Body of pancreas (tissue), 4 donors: ENCODE results near the gene TMEFF2.

Source experiments
- POLR2A ChIP-seq, 3 donors: fragments of 450-650 bp; IDR thresholded peaks; one replicate each; pipeline ENCODE4 v1.6.1; 2016; ENCODE audit warnings: antibody characterized with exemption in 3 of 3, mild to moderate bottlenecking in 2 of 3
- TF ChIP-seq, protein P1 (sequence below), 7 experiments: fragments of 450-650 bp in 4 of 7; fragments of 200-600 bp in 3 of 7; sonication (generic) in 3 of 7; IDR thresholded peaks; one replicate each; pipeline ENCODE4 v1.5.1; 2016 to 2019; ENCODE audit warnings: antibody characterized with exemption in 7 of 7

GRCh38 chr2:192122141-192122540 lies 72.6 kb downstream of the TMEFF2 start:
- TF ChIP-seq, protein P1, sequence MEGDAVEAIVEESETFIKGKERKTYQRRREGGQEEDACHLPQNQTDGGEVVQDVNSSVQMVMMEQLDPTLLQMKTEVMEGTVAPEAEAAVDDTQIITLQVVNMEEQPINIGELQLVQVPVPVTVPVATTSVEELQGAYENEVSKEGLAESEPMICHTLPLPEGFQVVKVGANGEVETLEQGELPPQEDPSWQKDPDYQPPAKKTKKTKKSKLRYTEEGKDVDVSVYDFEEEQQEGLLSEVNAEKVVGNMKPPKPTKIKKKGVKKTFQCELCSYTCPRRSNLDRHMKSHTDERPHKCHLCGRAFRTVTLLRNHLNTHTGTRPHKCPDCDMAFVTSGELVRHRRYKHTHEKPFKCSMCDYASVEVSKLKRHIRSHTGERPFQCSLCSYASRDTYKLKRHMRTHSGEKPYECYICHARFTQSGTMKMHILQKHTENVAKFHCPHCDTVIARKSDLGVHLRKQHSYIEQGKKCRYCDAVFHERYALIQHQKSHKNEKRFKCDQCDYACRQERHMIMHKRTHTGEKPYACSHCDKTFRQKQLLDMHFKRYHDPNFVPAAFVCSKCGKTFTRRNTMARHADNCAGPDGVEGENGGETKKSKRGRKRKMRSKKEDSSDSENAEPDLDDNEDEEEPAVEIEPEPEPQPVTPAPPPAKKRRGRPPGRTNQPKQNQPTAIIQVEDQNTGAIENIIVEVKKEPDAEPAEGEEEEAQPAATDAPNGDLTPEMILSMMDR (IDR thresholded peaks at IDR 0.05), result no peak
- TF ChIP-seq POLR2A (IDR thresholded peaks at IDR 0.05), result no peak
